ENCODE measurements around the gene LBH. TPM values are rescaled to one million over a fixed set of nuclear protein-coding genes. Genes with fewer than 3 reads are reported as not detected.
A peak's percentile ranks its signal among the peaks of the same experiment; 100 is the strongest.

LBH gene
- total RNA-seq, 1 donor from 2014 or later, result 116 TPM

DNA sequence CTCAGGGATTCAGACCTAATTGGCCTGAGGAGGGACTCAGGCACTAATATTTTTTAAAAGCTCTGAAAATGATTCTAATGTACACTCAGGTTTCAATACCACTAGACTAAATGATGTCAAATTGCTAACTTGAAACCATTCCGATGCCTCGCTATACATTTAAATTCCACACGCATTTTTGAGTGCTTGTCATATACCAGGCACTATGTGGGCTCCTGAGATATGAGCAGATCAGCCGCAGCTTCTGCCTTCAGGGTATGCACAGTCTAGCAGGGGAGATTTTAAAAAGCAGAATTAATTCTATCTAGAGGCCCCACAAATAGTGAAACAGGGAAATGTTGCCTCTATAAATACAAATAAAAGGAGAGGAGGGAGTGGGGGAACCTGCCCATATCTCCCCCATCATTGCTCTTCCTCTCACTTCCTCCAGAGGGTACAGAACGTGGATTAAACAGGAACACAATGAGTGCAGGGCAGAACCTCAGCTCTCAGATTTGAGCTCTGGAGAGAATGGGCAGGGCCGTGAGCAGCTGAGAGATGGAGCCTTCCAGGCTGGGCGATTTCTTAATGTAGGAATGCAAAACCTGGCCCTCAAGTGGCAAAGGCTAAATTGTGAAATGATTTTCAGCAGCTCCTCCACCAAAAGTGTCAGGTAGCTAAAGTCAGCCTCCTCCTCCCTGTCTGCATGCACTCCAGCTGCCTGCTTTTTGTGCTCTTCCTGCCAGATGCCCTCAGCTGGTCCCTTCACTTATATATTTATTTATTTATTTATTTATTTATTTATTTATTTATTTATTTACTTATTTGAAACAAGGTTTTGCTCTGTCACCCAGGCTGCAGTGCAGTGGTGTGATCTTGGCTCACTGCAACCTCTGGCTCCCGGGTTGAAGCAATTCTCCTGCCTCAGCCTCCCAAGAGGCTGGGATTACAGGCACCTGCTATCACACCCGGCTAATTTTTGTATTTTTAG, 24.6 kb upstream of the LBH start:
- H3K36me3 ChIP-seq, result no peaks in the 10 kb centered on the region
- TF ChIP-seq, protein P1, sequence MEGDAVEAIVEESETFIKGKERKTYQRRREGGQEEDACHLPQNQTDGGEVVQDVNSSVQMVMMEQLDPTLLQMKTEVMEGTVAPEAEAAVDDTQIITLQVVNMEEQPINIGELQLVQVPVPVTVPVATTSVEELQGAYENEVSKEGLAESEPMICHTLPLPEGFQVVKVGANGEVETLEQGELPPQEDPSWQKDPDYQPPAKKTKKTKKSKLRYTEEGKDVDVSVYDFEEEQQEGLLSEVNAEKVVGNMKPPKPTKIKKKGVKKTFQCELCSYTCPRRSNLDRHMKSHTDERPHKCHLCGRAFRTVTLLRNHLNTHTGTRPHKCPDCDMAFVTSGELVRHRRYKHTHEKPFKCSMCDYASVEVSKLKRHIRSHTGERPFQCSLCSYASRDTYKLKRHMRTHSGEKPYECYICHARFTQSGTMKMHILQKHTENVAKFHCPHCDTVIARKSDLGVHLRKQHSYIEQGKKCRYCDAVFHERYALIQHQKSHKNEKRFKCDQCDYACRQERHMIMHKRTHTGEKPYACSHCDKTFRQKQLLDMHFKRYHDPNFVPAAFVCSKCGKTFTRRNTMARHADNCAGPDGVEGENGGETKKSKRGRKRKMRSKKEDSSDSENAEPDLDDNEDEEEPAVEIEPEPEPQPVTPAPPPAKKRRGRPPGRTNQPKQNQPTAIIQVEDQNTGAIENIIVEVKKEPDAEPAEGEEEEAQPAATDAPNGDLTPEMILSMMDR (IDR thresholded peaks at IDR 0.05), result no peak
- no peak overlapping the region for H3K4me3 ChIP-seq
- no peak for DNase-seq (ENCODE audit: low spot score in 2 of 2)
- no peaks in the 10 kb centered on the region for H3K27me3 ChIP-seq
- no peaks in the 10 kb centered on the region for H3K9me3 ChIP-seq
- intact Hi-C loops (cut with DNase I), result no loop called here
- H3K27ac ChIP-seq, result no peak overlapping the region
- no peaks in the 10 kb centered on the region for H3K4me1 ChIP-seq

DNA sequence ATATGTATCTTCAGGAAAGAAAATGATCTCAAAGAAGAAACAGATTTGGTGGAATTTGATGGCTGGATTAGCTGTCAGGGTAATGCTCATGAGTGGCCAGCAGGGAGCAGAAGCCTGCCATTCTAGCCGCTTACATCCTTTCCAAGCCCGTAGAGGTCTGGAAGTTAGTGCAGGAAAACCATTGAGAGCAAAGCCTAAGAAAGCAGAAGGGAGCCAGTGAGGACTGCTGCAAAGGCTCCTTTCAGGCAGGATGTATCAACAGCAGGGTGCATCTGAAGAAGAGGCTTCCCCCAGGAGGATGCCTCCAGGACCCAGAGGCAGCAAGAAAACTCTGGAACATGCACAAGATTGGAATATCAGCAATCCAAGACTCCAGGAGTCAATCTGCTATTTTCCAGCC, 22.9 kb upstream of the LBH start:
- no peaks in the 10 kb centered on the region for H3K4me1 ChIP-seq
- H3K9me3 ChIP-seq, result no peaks in the 10 kb centered on the region
- H3K36me3 ChIP-seq, result no peaks in the 10 kb centered on the region
- H3K27ac ChIP-seq, result no peak overlapping the region
- H3K4me3 ChIP-seq, result no peak overlapping the region
- TF ChIP-seq, protein P1 (IDR thresholded peaks at IDR 0.05), result peak; percentile 87 to 91 (median 89)
- DNase-seq (ENCODE audit: low spot score in 2 of 2), result peak in 1 of 2 donors; percentile 78
- no peaks in the 10 kb centered on the region for H3K27me3 ChIP-seq
- intact Hi-C loops (cut with DNase I), result loop anchor here (1.0 to 2.0 kb wide), 3 partner anchors 44 to 499 kb away; no protein-coding TSS in a partner anchor

DNA sequence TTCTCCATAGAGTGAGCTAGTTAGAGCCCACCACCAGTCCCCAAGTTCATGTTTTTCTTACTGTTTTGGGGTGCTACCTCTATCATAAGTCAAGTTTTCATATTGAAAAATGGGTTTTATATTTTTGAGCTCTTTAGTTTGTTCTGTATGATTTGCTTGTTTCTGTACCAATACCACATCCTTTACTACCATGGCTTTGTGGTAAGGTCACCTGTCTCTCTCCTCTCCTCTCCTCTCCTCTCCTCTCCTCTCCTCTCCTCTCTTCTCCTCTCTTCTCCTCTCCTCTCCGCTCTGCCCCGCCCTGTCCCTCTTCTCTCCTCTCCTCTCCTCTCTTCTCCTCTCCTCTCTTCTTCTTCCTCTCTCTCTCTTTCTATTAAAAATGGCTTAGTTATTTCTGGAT, 22.1 kb upstream of the LBH start:
- intact Hi-C loops (cut with DNase I), result loop anchor here (2.0 kb wide), 1 partner anchor 266 kb away; no protein-coding TSS in a partner anchor
- TF ChIP-seq, protein P1 (IDR thresholded peaks at IDR 0.05), result no peak
- H3K36me3 ChIP-seq, result no peaks in the 10 kb centered on the region

DNA sequence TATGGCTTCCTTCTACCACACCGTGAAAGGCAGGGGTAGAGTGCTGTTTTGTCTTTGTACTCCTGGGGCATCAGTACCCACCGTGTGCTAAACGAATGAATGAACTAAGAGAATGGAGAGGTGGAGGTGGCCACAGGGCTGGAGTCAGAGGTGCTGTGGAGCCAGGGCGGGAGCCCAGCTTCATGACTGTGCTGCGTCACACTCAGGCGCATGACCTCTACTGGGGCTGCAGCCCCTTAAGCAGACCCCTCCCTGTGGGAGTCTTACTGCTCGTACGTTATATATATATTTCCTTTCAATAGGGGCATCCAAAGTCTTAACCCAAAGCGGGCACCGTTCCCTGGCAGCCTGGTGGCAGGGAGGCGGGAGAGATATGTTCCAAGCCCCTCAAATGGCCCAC, 18.0 kb upstream of the LBH start:
- H3K4me3 ChIP-seq, result no peak overlapping the region
- no peak for DNase-seq (ENCODE audit: low spot score in 2 of 2)
- H3K36me3 ChIP-seq, result no peaks in the 10 kb centered on the region
- H3K4me1 ChIP-seq, result peaks cover 6 to 20% of the 10 kb centered on the region in 2 donors
- H3K27me3 ChIP-seq, result no peaks in the 10 kb centered on the region
- H3K9me3 ChIP-seq, result no peaks in the 10 kb centered on the region
- TF ChIP-seq, protein P1 (IDR thresholded peaks at IDR 0.05), result no peak
- no peak overlapping the region for H3K27ac ChIP-seq
- intact Hi-C loops (cut with DNase I), result no loop called here

More for the DNA sequence above, 22.1 kb upstream of the LBH start:
- Histone ChIP-seq H3K4me1 (no peaks in the 10 kb centered on the region), H3K27me3 (no peaks in the 10 kb centered on the region), H3K27ac (no peak overlapping the region), H3K9me3 (no peaks in the 10 kb centered on the region), H3K4me3 (no peak overlapping the region)
- DNase-seq (ENCODE audit: low spot score in 2 of 2), result no peak

DNA sequence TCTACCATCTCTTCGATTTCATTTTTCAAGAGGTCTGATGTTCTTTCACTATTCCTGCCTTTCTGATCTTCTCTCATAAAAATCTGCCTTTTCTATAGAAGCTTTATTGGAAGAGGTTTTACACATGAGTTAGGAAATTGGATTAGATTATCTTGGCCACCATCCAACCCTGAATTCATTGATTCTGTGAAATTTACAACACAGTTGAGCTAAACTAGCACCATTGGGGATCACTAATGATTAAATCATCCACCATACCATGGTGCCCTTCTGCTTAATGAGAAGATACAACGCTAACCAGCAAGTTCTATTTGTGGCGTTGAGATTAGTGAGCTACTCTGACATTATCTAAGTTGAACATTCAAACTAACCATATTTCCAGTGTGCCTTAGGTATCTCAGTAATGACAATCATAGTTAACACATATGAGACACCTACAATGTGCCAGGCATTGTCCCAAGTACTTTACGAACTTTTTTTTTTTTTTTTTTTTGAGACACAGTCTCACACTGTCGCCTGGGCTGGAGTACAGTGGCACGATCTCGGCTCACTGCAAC, 17.3 kb upstream of the LBH start:
- H3K36me3 ChIP-seq, result no peaks in the 10 kb centered on the region
- H3K9me3 ChIP-seq, result no peaks in the 10 kb centered on the region
- TF ChIP-seq, protein P1 (IDR thresholded peaks at IDR 0.05), result no peak
- peak in 1 of 2 donors; percentile 42 for DNase-seq (ENCODE audit: low spot score in 2 of 2)
- peaks cover 6 to 23% of the 10 kb centered on the region in 2 donors for H3K4me1 ChIP-seq
- intact Hi-C loops (cut with DNase I), result no loop called here
- H3K27me3 ChIP-seq, result no peaks in the 10 kb centered on the region
- no peak overlapping the region for H3K4me3 ChIP-seq
- no peak overlapping the region for H3K27ac ChIP-seq

Measured in ascending aorta (tissue), 2 donors.